ENCODE data around the gene OFD1.

OFD1 gene

GRCh38 chrX:13748486-13748885, 13.9 kb downstream of the OFD1 start:
- intact Hi-C loops (cut with DNase I; ENCODE audit: low total_unique reads) = no loop called here

DNA sequence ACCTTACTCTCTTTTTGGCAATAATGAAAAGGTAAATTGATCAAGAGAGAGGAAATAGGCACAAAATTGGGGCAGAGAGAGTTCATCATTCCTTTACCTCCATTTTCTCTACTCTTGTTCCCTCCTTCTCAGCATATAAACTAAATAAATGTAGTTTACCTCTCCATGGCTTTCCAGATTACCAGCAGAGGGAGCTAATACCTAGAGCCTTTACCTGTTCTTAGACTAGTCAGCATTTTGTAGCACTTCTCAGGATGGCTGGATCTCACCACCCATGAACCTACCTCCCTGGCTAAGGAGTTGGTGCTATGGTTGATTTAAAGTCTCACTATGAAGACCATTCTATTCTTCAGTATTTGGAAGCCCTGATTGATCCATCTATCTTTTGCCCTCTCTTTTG, 15.7 kb downstream of the OFD1 start:
- no peaks in the 10 kb centered on the region for H3K27me3 ChIP-seq
- peaks cover 0 to 64% (median 19%) of the 10 kb centered on the region in 3 donors for H3K36me3 ChIP-seq
- intact Hi-C loops (cut with DNase I; ENCODE audit: low total_unique reads) = loop anchor here (2.0 to 5.0 kb wide), 2 partner anchors 52 to 281 kb away; no protein-coding TSS in a partner anchor
- no peak for DNase-seq
- TF ChIP-seq CTCF (IDR thresholded peaks at IDR 0.05) = peak; percentile 51 to 57
- no peaks in the 10 kb centered on the region for H3K4me1 ChIP-seq
- H3K4me3 ChIP-seq = no peak overlapping the region
- no peaks in the 10 kb centered on the region for H3K9me3 ChIP-seq
- H3K27ac ChIP-seq = no peak overlapping the region

More at GRCh38 chrX:13748486-13748885, 13.9 kb downstream of the OFD1 start:
- Histone ChIP-seq H3K36me3 (peaks cover 0 to 65% (median 25%) of the 10 kb centered on the region in 3 donors), H3K9me3 (no peaks in the 10 kb centered on the region), H3K4me3 (no peak overlapping the region), H3K4me1 (no peaks in the 10 kb centered on the region), H3K27me3 (no peaks in the 10 kb centered on the region), H3K27ac (no peak overlapping the region)
- no peak for TF ChIP-seq CTCF (IDR thresholded peaks at IDR 0.05)
- DNase-seq = no peak

GRCh38 chrX:13750812-13751211, 16.3 kb downstream of the OFD1 start:
- Histone ChIP-seq H3K9me3 (no peaks in the 10 kb centered on the region), H3K4me3 (no peak overlapping the region), H3K36me3 (peaks cover 0 to 62% (median 19%) of the 10 kb centered on the region in 3 donors), H3K4me1 (no peaks in the 10 kb centered on the region), H3K27ac (no peak overlapping the region), H3K27me3 (no peaks in the 10 kb centered on the region)
- intact Hi-C loops (cut with DNase I; ENCODE audit: low total_unique reads) = loop anchor here (2.0 to 5.0 kb wide), 2 partner anchors 51 to 280 kb away; no protein-coding TSS in a partner anchor
- DNase-seq = no peak
- no peak for TF ChIP-seq CTCF (IDR thresholded peaks at IDR 0.05)

DNA sequence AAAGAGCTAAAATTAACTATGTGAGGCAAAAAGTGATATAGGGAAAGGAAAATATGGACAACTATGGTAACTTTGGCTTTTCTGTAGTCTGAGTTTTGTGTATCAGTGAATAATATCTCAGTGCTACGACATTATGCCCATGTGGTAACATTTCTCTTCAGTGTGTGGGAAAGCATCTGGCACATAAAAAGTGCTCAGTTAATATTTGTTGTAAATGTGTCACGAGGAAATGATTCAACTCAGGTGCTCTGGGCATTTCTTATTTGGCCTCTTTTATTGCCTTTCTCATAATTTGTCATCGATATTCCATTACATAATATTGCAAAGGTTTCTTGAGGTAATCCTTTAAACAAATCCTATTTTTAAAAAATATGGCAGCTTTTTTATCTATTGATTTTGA, 17.6 kb downstream of the OFD1 start:
- Histone ChIP-seq H3K27ac (no peak overlapping the region), H3K36me3 (peaks cover 0 to 63% (median 26%) of the 10 kb centered on the region in 3 donors), H3K4me3 (no peak overlapping the region), H3K9me3 (no peaks in the 10 kb centered on the region), H3K4me1 (no peaks in the 10 kb centered on the region), H3K27me3 (no peaks in the 10 kb centered on the region)
- no peak for DNase-seq
- TF ChIP-seq CTCF (IDR thresholded peaks at IDR 0.05) = no peak
- intact Hi-C loops (cut with DNase I; ENCODE audit: low total_unique reads) = loop anchor here (5.0 kb wide), 1 partner anchor 50 kb away; no protein-coding TSS in a partner anchor

DNA sequence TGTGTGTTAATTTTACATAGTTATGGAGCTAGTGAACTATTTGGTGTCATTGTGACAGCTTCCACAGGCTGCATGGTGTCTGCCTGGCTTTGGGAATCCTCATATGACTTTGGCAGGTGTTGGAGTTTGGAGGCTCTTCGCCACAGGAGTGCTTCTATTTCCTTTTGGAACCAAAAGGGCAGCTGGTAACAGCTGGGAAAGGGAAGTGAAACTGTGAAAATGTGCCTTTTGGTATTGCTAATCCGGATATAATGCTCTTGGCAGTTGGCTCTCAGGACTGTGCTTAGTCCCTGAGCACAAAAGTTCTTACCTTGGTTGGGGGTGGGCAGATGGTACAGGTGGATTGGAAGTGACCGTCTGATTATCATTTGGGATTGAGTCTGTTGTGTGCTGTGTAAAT, 18.1 kb downstream of the OFD1 start:
- no peaks in the 10 kb centered on the region for H3K27me3 ChIP-seq
- no peak for TF ChIP-seq CTCF (IDR thresholded peaks at IDR 0.05)
- H3K4me1 ChIP-seq = no peaks in the 10 kb centered on the region
- no peak overlapping the region for H3K4me3 ChIP-seq
- no peak for DNase-seq
- H3K9me3 ChIP-seq = no peaks in the 10 kb centered on the region
- H3K27ac ChIP-seq = no peak overlapping the region
- H3K36me3 ChIP-seq = peaks cover 0 to 63% (median 31%) of the 10 kb centered on the region in 3 donors
- intact Hi-C loops (cut with DNase I; ENCODE audit: low total_unique reads) = loop anchor here (5.0 kb wide), 1 partner anchor 50 kb away; no protein-coding TSS in a partner anchor

- Histone ChIP-seq H3K36me3 (peaks cover 0 to 71% (median 43%) of the 10 kb centered on the region in 3 donors), H3K27me3 (no peaks in the 10 kb centered on the region), H3K4me1 (no peaks in the 10 kb centered on the region), H3K9me3 (no peaks in the 10 kb centered on the region), H3K27ac (no peak overlapping the region), H3K4me3 (no peak overlapping the region)
- intact Hi-C loops (cut with DNase I; ENCODE audit: low total_unique reads) = loop anchor here (5.0 kb wide), 1 partner anchor 48 kb away; no protein-coding TSS in a partner anchor
- no peak for TF ChIP-seq CTCF (IDR thresholded peaks at IDR 0.05)
- no peak for DNase-seq
These were observed 20.2 kb downstream of the OFD1 start for GRCh38 chrX:13754765-13755164.

Data from tibial artery (tissue), 4 donors.